Mucosa of descending colon (tissue), 3 donors: ENCODE measurements around the gene LIFR. TPM values are rescaled to one million over a fixed set of nuclear protein-coding genes. Genes with fewer than 3 reads are reported as not detected.

Source experiments
- ATAC-seq: fragments of 200-7000 bp; cut with Tn5 transposase; one replicate; pipeline ENCODE4 v1.9.1; 2020; ENCODE audit warnings: mild to moderate bottlenecking, moderate library complexity
- DNase-seq, 3 donors: peaks; one replicate each; pipeline ENCODE4 v3.0.0-alpha.2; 2020
- H3K36me3 ChIP-seq: fragments of 200-600 bp; one replicate; pipeline ENCODE4 v1.8.0; 2021; ENCODE audit warnings: low read depth, mild to moderate bottlenecking
- H3K4me1 ChIP-seq: fragments of 200-600 bp; one replicate; pipeline ENCODE4 v1.8.0; 2021; ENCODE audit warnings: low read depth, mild to moderate bottlenecking
- H3K4me3 ChIP-seq: fragments of 200-600 bp; one replicate; pipeline ENCODE4 v1.8.0; 2021; ENCODE audit warnings: mild to moderate bottlenecking
- H3K9me3 ChIP-seq: fragments of 200-600 bp; one replicate; pipeline ENCODE4 v1.8.0; 2021; ENCODE audit warnings: mild to moderate bottlenecking
- intact Hi-C, 2 donors: fragments of 100-400 bp; cut with DNase I in 1 of 2; cut with micrococcal nuclease in 1 of 2; formaldehyde crosslinking; loops; one replicate each; pipeline versions ENCODE4 v1.11.0 to v1.11.1; 2022; cut with DNase I, micrococcal nuclease
- microRNA-seq: library from miRNA; unstranded; fragments of <30 nt; microRNA quantifications from one replicate; pipeline ENCODE4, GENCODE V29; 2019
- total RNA-seq, 3 donors: library from RNA; stranded (reverse); fragmentation: NEBNext Ultra II Directional in 2 of 3; extraction: Animal tissue kit (Norgen Biotek cat#: 25700) in 2 of 3; gene quantifications; one replicate each; pipeline versions ENCODE4 v1.2.1 to v1.2.4, GENCODE V29; 2021 to 2023
- TF ChIP-seq, protein P1 (sequence below): fragments of 200-600 bp; IDR thresholded peaks from one replicate; pipeline ENCODE4 v1.8.0; 2022; ENCODE audit warnings: antibody characterized with exemption, mild to moderate bottlenecking
- donor health status: DM: no; HTN: no; CAD: no; lungs with moderate emphysema.
- donor health status: DM: no; HTN: no; CAD: no.
- donor health status: DM: no; HTN: yes; CAD: no.

Gene LIFR
- total RNA-seq, 3 donors from 2014 or later, result 9.5 to 28.9 (median 13.1) TPM

DNA sequence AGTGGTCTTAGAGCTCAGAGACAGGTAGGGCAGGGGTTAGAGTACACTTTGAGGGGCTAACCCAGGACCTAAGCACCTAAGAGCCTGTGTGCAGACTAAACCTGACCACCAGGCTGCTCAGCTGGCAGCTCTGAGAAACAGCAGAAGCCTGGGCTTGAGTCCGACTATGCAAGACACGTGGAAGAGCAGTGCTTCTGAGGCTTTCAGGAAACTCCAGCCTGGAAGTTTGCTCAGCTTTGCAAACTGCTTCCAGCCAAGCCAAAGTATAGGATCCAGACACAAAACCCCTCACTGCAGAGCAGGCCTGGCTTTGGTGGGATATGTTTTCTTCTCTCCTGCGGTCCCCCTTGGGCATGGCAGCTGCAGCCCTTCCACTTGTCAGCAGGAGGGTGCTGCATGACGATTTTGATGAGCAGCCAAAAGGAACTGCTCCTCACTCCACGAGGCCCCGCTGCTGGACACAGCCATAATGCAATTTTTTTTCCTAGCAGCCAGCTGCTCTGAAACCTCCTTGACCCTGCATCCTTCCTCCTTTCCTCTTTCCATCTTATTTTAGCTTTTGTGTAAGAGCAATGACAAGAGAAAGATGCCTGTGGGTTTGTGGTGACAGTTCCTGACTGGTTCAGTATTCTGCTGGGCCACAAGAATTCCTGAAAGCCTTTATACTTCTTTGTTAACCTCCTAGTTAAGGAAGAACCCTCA lies 123.1 kb downstream of the LIFR start:
- Histone ChIP-seq H3K36me3 (no peaks in the 10 kb centered on the region), H3K4me1 (no peaks in the 10 kb centered on the region), H3K9me3 (no peaks in the 10 kb centered on the region), H3K4me3 (no peak overlapping the region)
- TF ChIP-seq, protein P1, sequence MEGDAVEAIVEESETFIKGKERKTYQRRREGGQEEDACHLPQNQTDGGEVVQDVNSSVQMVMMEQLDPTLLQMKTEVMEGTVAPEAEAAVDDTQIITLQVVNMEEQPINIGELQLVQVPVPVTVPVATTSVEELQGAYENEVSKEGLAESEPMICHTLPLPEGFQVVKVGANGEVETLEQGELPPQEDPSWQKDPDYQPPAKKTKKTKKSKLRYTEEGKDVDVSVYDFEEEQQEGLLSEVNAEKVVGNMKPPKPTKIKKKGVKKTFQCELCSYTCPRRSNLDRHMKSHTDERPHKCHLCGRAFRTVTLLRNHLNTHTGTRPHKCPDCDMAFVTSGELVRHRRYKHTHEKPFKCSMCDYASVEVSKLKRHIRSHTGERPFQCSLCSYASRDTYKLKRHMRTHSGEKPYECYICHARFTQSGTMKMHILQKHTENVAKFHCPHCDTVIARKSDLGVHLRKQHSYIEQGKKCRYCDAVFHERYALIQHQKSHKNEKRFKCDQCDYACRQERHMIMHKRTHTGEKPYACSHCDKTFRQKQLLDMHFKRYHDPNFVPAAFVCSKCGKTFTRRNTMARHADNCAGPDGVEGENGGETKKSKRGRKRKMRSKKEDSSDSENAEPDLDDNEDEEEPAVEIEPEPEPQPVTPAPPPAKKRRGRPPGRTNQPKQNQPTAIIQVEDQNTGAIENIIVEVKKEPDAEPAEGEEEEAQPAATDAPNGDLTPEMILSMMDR, result no peak
- ATAC-seq (no peak), DNase-seq (no peak)
- intact Hi-C loops, result no loop called here

DNA sequence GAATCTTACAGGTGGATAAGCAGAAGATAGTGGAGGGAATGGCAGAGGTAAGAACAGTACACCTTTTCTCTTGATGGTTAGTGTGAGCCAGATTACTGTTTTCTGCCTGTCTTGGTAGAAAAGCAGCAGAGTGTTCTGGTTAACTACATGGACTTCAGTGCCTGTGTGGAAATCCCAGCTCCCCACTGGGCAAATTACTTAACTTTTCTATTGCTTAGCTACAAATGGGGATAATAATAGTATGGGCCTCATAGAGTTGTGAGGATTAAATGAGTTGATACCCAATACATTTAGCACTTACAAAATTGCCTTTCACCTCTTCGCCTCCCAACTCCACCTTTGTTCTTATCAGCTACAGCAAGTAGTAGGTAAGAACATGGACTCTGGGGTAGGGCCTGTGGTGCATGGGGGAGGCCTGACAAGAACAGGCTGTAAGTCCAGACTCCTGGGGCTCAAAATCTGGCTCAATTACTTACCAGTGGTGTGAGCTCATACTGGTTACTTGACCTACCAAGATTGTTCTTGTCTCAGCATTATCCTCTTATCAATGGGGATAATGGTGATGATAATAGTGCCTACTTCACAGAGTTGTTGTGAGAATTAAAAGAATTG lies 125.1 kb downstream of the LIFR start:
- TF ChIP-seq, protein P1, result no peak
- intact Hi-C loops, result no loop called here
- DNase-seq, result no peak

DNA sequence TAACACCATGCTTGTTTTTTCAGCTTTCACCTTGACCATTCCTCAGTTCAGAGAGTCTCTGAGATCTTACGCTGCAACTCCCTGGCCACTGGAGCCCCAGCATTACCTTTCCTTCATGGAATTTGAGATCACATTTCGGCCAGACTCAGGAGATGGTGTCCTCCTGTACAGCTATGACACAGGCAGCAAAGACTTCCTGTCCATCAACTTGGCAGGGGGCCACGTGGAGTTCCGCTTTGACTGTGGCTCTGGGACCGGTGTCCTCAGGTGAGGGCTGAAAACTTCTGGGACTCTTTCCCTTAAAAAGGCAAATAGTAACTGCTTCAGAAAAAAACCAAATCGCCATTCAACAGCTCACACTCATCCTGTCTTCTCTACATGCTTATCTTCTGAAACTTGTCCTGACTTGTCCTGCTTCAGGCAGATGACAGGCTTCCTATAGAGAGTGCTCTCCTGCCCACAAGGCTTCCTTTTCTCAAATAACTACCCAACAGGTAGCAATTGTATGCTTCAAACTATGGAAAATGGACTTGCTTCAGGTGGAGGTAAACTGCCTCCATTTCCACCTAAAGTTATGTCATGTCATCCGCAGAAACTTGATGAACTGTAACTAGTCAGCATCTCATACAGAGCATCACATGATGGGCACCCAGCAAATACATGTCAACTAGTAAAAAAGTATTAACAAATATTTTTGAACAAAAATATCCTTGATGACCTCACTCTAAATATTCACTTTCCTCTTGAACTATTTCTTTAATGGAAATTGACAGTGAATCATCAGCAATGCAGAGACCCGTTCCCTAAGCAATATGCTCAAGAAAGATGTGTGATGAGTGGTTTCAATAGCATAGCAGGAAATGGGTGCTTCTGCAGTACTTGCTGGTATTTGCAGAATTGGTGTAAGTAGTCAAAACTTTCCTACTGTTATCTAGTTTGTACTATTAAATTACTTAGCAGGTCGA lies 129.2 kb downstream of the LIFR start:
- H3K4me3 ChIP-seq, result no peak overlapping the region
- no peak for DNase-seq
- no peaks in the 10 kb centered on the region for H3K36me3 ChIP-seq
- intact Hi-C loops, result no loop called here
- H3K9me3 ChIP-seq, result no peaks in the 10 kb centered on the region
- no peaks in the 10 kb centered on the region for H3K4me1 ChIP-seq
- TF ChIP-seq, protein P1, result no peak
- no peak for ATAC-seq

More for the DNA sequence above, 125.1 kb downstream of the LIFR start:
- H3K4me3 ChIP-seq, result no peak overlapping the region
- H3K9me3 ChIP-seq, result no peaks in the 10 kb centered on the region
- no peaks in the 10 kb centered on the region for H3K36me3 ChIP-seq
- H3K4me1 ChIP-seq, result no peaks in the 10 kb centered on the region
- ATAC-seq, result no peak

DNA sequence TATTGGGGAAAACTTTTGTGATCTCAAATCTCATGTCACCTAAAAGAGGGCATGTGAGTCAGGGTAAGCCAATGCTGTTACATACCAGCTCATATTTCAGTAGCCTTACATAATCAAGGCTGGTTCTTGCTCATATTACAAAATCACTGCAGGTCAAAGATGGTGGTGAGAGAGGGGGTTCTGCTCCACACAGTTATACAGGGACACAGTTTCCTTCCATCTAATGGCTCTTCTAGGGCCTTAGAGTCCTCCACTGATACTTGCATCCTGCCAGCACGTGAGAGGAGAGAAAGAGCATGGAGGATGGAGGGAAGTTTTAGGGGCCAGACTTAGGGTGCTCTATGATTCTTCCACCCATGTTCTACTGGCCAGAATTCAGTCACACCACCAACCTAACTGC lies 130.0 kb downstream of the LIFR start:
- ATAC-seq, result no peak
- H3K4me3 ChIP-seq, result no peak overlapping the region
- H3K36me3 ChIP-seq, result no peaks in the 10 kb centered on the region
- intact Hi-C loops, result no loop called here
- no peak for DNase-seq
- H3K9me3 ChIP-seq, result no peaks in the 10 kb centered on the region
- TF ChIP-seq, protein P1, result no peak
- H3K4me1 ChIP-seq, result no peaks in the 10 kb centered on the region

Small RNA genes within 50 kb of the gene (microRNA-seq; reads per million reads assigned to microRNA genes)
- gene MIR3650, result not detected
